Activated CD4-positive, CD25-positive, alpha-beta regulatory T cell treated with anti-CD3 and anti-CD28 coated beads, Interleukin-2, amount 50 U/mL, for 72 hours (primary cell): Measurements from ENCODE around the gene BBS2.
"Not testable (repeated sequence)": the region's sequence is repeated elsewhere in the genome, so short reads cannot be mapped to it uniquely, and the experiment has no call there.

Source experiments
- DNase-seq: peaks from one replicate; pipeline ENCODE4 v3.0.0; 2021

The BBS2 gene

GRCh38 chr16:56518425-56518824, 1.4 kb downstream of the BBS2 start:
- no peak for DNase-seq

GRCh38 chr16:56517206-56517605, 2.6 kb downstream of the BBS2 start:
- DNase-seq: no peak

GRCh38 chr16:56515665-56516064, 4.2 kb downstream of the BBS2 start:
- no peak for DNase-seq

GRCh38 chr16:56514845-56515244, 5.0 kb downstream of the BBS2 start:
- DNase-seq: no peak

- no peak for DNase-seq
Observed at GRCh38 chr16:56513972-56514371, 5.9 kb downstream of the BBS2 start.

GRCh38 chr16:56513091-56513490, 6.7 kb downstream of the BBS2 start:
- no peak for DNase-seq

GRCh38 chr16:56512025-56512424, 7.8 kb downstream of the BBS2 start:
- no peak for DNase-seq

- DNase-seq: no peak
Observed at GRCh38 chr16:56510544-56510943, 9.3 kb downstream of the BBS2 start.

GRCh38 chr16:56506941-56507340, 12.9 kb downstream of the BBS2 start:
- no peak for DNase-seq

GRCh38 chr16:56505181-56505580, 14.6 kb downstream of the BBS2 start:
- no peak for DNase-seq

GRCh38 chr16:56493815-56494214, 26.0 kb downstream of the BBS2 start:
- DNase-seq: no peak

- DNase-seq: no peak
Observed at GRCh38 chr16:56493126-56493525, 26.7 kb downstream of the BBS2 start.

- DNase-seq: no peak
Observed at GRCh38 chr16:56491657-56492261, 28.1 kb downstream of the BBS2 start.

GRCh38 chr16:56488868-56489267, 31.0 kb downstream of the BBS2 start:
- DNase-seq: not testable (repeated sequence)

- no peak for DNase-seq
Observed at GRCh38 chr16:56488035-56488434, 31.8 kb downstream of the BBS2 start.

GRCh38 chr16:56483394-56483793, 36.4 kb downstream of the BBS2 start:
- no peak for DNase-seq

- DNase-seq: no peak
Observed at GRCh38 chr16:56482683-56483236, 37.1 kb downstream of the BBS2 start.

GRCh38 chr16:56481468-56482122, 38.2 kb downstream of the BBS2 start:
- DNase-seq: no peak

GRCh38 chr16:56480776-56481467, 38.9 kb downstream of the BBS2 start:
- no peak for DNase-seq

- DNase-seq: no peak
Observed at GRCh38 chr16:56479469-56479868, 40.4 kb downstream of the BBS2 start.

GRCh38 chr16:56478281-56479049, 41.4 kb downstream of the BBS2 start:
- DNase-seq: no peak

GRCh38 chr16:56477096-56477878, 42.5 kb downstream of the BBS2 start:
- no peak for DNase-seq
